ENCODE results near the gene F2RL2. TPM values are rescaled to one million over a fixed set of nuclear protein-coding genes. Genes with fewer than 3 reads are reported as not detected.

The F2RL2 gene
- total and polyA plus RNA-seq, 10 of the 15 experiments (the other 5 are each of a cell fraction or from before 2014, with no cell fraction given), result 0.03 to 0.24 (median 0.08) TPM; not detected in 5

DNA sequence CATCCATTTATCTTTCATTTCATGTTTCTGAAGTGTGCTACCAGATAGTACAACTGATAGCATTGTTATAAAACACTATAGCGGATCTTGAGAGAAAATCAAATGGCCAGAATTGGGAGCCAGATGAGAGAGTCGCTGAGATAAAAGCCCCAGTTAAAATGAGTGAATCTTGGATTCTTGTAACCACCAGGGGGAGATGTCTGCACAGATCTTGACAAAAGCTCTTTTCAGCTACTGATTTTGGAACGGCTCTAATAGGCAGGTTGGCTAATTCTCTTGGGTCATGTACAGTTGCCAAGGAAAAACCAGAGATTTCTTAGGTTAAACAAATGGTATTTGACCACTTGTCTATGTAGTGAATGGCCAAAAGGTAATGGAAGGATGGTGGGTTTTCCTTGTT lies 21.7 kb downstream of the F2RL2 start:
- WGBS (ENCODE audit: insufficient coverage, insufficient replicate concordance, low lambda C conversion rate, missing lambda C conversion rate), result 24% methylated on average over 3 of the region's 3 CpGs
- DNase-seq (ENCODE audit: low read depth, low spot score), result no peak
- Histone ChIP-seq H3K9ac (ENCODE audit: control insufficient read depth, insufficient read depth, low read length) (no peak overlapping the region), H3K4me2 (ENCODE audit: control insufficient read depth, insufficient read depth) (no peak overlapping the region), H3K36me3 (ENCODE audit: control insufficient read depth in 2 of 2, insufficient read depth in 2 of 2, low read length in 1 of 2) (0 out of 4 replicates have a peak, but pooled peaks cover 0 to 3% of the 10 kb centered on the region in 2 experiments), H2AFZ (ENCODE audit: control insufficient read depth, low read depth, low read length) (no peak overlapping the region), H3K79me2 (ENCODE audit: control insufficient read depth, insufficient read depth, low read length) (no peaks in the 10 kb centered on the region), H3K9me3 (replicated peaks; ENCODE audit: control insufficient read depth, insufficient read depth, low read length) (no peaks in the 10 kb centered on the region), H3K27ac (ENCODE audit: control insufficient read depth, insufficient read depth) (no peak overlapping the region), H3K4me1 (ENCODE audit: control insufficient read depth, insufficient read depth, low read length) (no peaks in the 10 kb centered on the region), H4K20me1 (ENCODE audit: control insufficient read depth, insufficient read depth) (no peaks in the 10 kb centered on the region), H3K4me3 (no peak overlapping the region), H3K27me3 (replicated peaks in 1 of 2; ENCODE audit: control insufficient read depth in 2 of 2, insufficient read depth in 2 of 2, low read length in 1 of 2) (no peaks in the 10 kb centered on the region)
- CTCF ChIA-PET, result interaction anchor here (0.6 to 8.5 kb wide), 27 partner anchors 9 to 727 kb away, joined by 3 to 239 read pairs (median 4); no protein-coding TSS in a partner anchor
- intact Hi-C loops (cut with micrococcal nuclease; ENCODE audit: unreplicated experiment), result loop anchor here (1.0 to 5.0 kb wide), 3 partner anchors 115 to 266 kb away; partner anchors contain the start of gene F2R
- in situ Hi-C loops (cut with MboI), result loop anchor here (5.0 kb wide), 1 partner anchor 41 kb away; no protein-coding TSS in a partner anchor
- ATAC-seq, result peak; percentile 89
- RAD21 ChIA-PET (ENCODE audit: unreplicated experiment), result interaction anchor here (0.9 to 12.9 kb wide), 10 partner anchors 10 to 250 kb away, joined by 3 to 166 read pairs (median 4); no protein-coding TSS in a partner anchor
- FAIRE-seq, result peak; percentile 54
- SMC1A ChIA-PET (ENCODE audit: uncharacterized antibody, unreplicated experiment), result interaction anchor here (0.6 to 8.7 kb wide), 23 partner anchors 10 to 196 kb away, joined by 3 to 154 read pairs (median 4); no protein-coding TSS in a partner anchor
- BruUV-seq (replicated peaks), result no TSS peak
- POLR2A ChIA-PET, result interaction anchor here (1.1 kb wide), 1 partner anchor 173 kb away, joined by 3 read pairs; no protein-coding TSS in a partner anchor
- TF ChIP-seq POLR2AphosphoS2 (IDR thresholded peaks at IDR 0.05; ENCODE audit: low read depth, low read length) (no peak), POU2F2 (IDR thresholded peaks at IDR 0.05; ENCODE audit: borderline replicate concordance, low read depth, low read length) (no peak), ZNF207 (IDR thresholded peaks at IDR 0.05; ENCODE audit: borderline replicate concordance) (no peak), RAD51 (IDR thresholded peaks at IDR 0.05) (0 out of 2 replicates have a peak, but pooled peaks have one; percentile 9), MYB (IDR thresholded peaks at IDR 0.05; ENCODE audit: borderline replicate concordance, low read depth, low read length) (no peak), BMI1 (IDR thresholded peaks at IDR 0.05; ENCODE audit: borderline replicate concordance) (no peak), SMC3 (IDR thresholded peaks at IDR 0.05; ENCODE audit: borderline replicate concordance, low read length) (peak; percentile 97), RFX5 (IDR thresholded peaks at IDR 0.05; ENCODE audit: low read depth, low read length) (0 out of 2 replicates have a peak, but pooled peaks have one; percentile 9), PAX5 (IDR thresholded peaks at IDR 0.05; ENCODE audit: borderline replicate concordance, low read depth, low read length) (no peak)
- TF ChIP-seq, protein P1, sequence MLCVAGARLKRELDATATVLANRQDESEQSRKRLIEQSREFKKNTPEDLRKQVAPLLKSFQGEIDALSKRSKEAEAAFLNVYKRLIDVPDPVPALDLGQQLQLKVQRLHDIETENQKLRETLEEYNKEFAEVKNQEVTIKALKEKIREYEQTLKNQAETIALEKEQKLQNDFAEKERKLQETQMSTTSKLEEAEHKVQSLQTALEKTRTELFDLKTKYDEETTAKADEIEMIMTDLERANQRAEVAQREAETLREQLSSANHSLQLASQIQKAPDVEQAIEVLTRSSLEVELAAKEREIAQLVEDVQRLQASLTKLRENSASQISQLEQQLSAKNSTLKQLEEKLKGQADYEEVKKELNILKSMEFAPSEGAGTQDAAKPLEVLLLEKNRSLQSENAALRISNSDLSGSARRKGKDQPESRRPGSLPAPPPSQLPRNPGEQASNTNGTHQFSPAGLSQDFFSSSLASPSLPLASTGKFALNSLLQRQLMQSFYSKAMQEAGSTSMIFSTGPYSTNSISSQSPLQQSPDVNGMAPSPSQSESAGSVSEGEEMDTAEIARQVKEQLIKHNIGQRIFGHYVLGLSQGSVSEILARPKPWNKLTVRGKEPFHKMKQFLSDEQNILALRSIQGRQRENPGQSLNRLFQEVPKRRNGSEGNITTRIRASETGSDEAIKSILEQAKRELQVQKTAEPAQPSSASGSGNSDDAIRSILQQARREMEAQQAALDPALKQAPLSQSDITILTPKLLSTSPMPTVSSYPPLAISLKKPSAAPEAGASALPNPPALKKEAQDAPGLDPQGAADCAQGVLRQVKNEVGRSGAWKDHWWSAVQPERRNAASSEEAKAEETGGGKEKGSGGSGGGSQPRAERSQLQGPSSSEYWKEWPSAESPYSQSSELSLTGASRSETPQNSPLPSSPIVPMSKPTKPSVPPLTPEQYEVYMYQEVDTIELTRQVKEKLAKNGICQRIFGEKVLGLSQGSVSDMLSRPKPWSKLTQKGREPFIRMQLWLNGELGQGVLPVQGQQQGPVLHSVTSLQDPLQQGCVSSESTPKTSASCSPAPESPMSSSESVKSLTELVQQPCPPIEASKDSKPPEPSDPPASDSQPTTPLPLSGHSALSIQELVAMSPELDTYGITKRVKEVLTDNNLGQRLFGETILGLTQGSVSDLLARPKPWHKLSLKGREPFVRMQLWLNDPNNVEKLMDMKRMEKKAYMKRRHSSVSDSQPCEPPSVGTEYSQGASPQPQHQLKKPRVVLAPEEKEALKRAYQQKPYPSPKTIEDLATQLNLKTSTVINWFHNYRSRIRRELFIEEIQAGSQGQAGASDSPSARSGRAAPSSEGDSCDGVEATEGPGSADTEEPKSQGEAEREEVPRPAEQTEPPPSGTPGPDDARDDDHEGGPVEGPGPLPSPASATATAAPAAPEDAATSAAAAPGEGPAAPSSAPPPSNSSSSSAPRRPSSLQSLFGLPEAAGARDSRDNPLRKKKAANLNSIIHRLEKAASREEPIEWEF (IDR thresholded peaks at IDR 0.05; ENCODE audit: insufficient replicate concordance, low read depth, low read length), result no peak
- TF ChIP-seq, protein P2, sequence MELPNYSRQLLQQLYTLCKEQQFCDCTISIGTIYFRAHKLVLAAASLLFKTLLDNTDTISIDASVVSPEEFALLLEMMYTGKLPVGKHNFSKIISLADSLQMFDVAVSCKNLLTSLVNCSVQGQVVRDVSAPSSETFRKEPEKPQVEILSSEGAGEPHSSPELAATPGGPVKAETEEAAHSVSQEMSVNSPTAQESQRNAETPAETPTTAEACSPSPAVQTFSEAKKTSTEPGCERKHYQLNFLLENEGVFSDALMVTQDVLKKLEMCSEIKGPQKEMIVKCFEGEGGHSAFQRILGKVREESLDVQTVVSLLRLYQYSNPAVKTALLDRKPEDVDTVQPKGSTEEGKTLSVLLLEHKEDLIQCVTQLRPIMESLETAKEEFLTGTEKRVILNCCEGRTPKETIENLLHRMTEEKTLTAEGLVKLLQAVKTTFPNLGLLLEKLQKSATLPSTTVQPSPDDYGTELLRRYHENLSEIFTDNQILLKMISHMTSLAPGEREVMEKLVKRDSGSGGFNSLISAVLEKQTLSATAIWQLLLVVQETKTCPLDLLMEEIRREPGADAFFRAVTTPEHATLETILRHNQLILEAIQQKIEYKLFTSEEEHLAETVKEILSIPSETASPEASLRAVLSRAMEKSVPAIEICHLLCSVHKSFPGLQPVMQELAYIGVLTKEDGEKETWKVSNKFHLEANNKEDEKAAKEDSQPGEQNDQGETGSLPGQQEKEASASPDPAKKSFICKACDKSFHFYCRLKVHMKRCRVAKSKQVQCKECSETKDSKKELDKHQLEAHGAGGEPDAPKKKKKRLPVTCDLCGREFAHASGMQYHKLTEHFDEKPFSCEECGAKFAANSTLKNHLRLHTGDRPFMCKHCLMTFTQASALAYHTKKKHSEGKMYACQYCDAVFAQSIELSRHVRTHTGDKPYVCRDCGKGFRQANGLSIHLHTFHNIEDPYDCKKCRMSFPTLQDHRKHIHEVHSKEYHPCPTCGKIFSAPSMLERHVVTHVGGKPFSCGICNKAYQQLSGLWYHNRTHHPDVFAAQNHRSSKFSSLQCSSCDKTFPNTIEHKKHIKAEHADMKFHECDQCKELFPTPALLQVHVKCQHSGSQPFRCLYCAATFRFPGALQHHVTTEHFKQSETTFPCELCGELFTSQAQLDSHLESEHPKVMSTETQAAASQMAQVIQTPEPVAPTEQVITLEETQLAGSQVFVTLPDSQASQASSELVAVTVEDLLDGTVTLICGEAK (IDR thresholded peaks at IDR 0.05; ENCODE audit: borderline replicate concordance), result no peak
- TF ChIP-seq, protein P3, sequence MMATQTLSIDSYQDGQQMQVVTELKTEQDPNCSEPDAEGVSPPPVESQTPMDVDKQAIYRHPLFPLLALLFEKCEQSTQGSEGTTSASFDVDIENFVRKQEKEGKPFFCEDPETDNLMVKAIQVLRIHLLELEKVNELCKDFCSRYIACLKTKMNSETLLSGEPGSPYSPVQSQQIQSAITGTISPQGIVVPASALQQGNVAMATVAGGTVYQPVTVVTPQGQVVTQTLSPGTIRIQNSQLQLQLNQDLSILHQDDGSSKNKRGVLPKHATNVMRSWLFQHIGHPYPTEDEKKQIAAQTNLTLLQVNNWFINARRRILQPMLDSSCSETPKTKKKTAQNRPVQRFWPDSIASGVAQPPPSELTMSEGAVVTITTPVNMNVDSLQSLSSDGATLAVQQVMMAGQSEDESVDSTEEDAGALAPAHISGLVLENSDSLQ (IDR thresholded peaks at IDR 0.05), result no peak
